ENCODE results near the gene FRY. TPM values are rescaled to one million over a fixed set of nuclear protein-coding genes. Genes with fewer than 3 reads are reported as not detected.

FRY gene
- total and polyA plus RNA-seq, 4 donors: 6.2 to 31.2 (median 12.7) TPM

- Histone ChIP-seq H3K9me3 (ENCODE audit: control insufficient read depth in 4 of 4, low read length in 3 of 4) (no peaks in the 10 kb centered on the region), H3K27me3 (ENCODE audit: control insufficient read depth in 4 of 4, insufficient read depth in 4 of 4, low read length in 3 of 4) (no peaks in the 10 kb centered on the region), H3K9ac (ENCODE audit: low read depth in 1 of 2, low read length in 2 of 2) (no peak overlapping the region), H3K4me1 (ENCODE audit: control insufficient read depth in 4 of 4, insufficient read depth in 4 of 4, low read length in 3 of 4) (peaks cover 0 to 7% (median 3%) of the 10 kb centered on the region in 4 donors), H3K36me3 (ENCODE audit: control insufficient read depth in 4 of 4, insufficient read depth in 3 of 4, low read depth in 1 of 4, low read length in 3 of 4) (peaks cover 0 to 8% (median 2%) of the 10 kb centered on the region in 4 donors), H3K4me3 (ENCODE audit: low read depth in 1 of 3, low read length in 3 of 3) (no peak overlapping the region), H3K27ac (ENCODE audit: low read depth in 1 of 2, low read length in 2 of 2) (no peak overlapping the region)
- no peak for DNase-seq (ENCODE audit: low spot score)
- WGBS: 95% methylated on average over 1 of the region's 1 CpG
- TF ChIP-seq, protein P1, sequence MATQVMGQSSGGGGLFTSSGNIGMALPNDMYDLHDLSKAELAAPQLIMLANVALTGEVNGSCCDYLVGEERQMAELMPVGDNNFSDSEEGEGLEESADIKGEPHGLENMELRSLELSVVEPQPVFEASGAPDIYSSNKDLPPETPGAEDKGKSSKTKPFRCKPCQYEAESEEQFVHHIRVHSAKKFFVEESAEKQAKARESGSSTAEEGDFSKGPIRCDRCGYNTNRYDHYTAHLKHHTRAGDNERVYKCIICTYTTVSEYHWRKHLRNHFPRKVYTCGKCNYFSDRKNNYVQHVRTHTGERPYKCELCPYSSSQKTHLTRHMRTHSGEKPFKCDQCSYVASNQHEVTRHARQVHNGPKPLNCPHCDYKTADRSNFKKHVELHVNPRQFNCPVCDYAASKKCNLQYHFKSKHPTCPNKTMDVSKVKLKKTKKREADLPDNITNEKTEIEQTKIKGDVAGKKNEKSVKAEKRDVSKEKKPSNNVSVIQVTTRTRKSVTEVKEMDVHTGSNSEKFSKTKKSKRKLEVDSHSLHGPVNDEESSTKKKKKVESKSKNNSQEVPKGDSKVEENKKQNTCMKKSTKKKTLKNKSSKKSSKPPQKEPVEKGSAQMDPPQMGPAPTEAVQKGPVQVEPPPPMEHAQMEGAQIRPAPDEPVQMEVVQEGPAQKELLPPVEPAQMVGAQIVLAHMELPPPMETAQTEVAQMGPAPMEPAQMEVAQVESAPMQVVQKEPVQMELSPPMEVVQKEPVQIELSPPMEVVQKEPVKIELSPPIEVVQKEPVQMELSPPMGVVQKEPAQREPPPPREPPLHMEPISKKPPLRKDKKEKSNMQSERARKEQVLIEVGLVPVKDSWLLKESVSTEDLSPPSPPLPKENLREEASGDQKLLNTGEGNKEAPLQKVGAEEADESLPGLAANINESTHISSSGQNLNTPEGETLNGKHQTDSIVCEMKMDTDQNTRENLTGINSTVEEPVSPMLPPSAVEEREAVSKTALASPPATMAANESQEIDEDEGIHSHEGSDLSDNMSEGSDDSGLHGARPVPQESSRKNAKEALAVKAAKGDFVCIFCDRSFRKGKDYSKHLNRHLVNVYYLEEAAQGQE (IDR thresholded peaks at IDR 0.05): no peak
- TF ChIP-seq ZBTB33 (IDR thresholded peaks at IDR 0.05): no peak
These were observed 142.8 kb downstream of the FRY start for GRCh38 chr13:32174366-32174765.

- WGBS: 88% methylated on average over 6 of the region's 6 CpGs
- Histone ChIP-seq H3K4me3 (ENCODE audit: low read depth in 1 of 3, low read length in 3 of 3) (no peak overlapping the region), H3K4me1 (ENCODE audit: control insufficient read depth in 4 of 4, insufficient read depth in 4 of 4, low read length in 3 of 4) (peaks cover 0 to 7% (median 3%) of the 10 kb centered on the region in 4 donors), H3K36me3 (ENCODE audit: control insufficient read depth in 4 of 4, insufficient read depth in 3 of 4, low read depth in 1 of 4, low read length in 3 of 4) (peaks cover 0 to 8% (median 4%) of the 10 kb centered on the region in 4 donors), H3K9me3 (ENCODE audit: control insufficient read depth in 4 of 4, low read length in 3 of 4) (no peaks in the 10 kb centered on the region), H3K27ac (ENCODE audit: low read depth in 1 of 2, low read length in 2 of 2) (no peak overlapping the region), H3K27me3 (ENCODE audit: control insufficient read depth in 4 of 4, insufficient read depth in 4 of 4, low read length in 3 of 4) (no peaks in the 10 kb centered on the region), H3K9ac (ENCODE audit: low read depth in 1 of 2, low read length in 2 of 2) (no peak overlapping the region)
- DNase-seq (ENCODE audit: low spot score): peak; percentile 72
- TF ChIP-seq GABPA (IDR thresholded peaks at IDR 0.05 in 1 of 2, conservative IDR thresholded peaks at IDR 0.05 in 1 of 2) (no peak), EGR1 (IDR thresholded peaks at IDR 0.05; ENCODE audit: low read depth in 2 of 2) (no peak), RXRA (IDR thresholded peaks at IDR 0.05) (no peak), TAF1 (conservative IDR thresholded peaks at IDR 0.05) (no peak), RAD21 (IDR thresholded peaks at IDR 0.05) (no peak), FOXA1 (IDR thresholded peaks at IDR 0.05) (no peak), HNF4A (conservative IDR thresholded peaks at IDR 0.05) (no peak), NR2F2 (IDR thresholded peaks at IDR 0.05) (no peak), FOXA2 (IDR thresholded peaks at IDR 0.05) (no peak), YY1 (IDR thresholded peaks at IDR 0.05) (no peak)
- TF ChIP-seq, protein P1 (IDR thresholded peaks at IDR 0.05): no peak
- TF ChIP-seq, protein P2, sequence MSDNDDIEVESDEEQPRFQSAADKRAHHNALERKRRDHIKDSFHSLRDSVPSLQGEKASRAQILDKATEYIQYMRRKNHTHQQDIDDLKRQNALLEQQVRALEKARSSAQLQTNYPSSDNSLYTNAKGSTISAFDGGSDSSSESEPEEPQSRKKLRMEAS (IDR thresholded peaks at IDR 0.05): no peak
These were observed 143.7 kb downstream of the FRY start for GRCh38 chr13:32175307-32175706.
